HepG2 (cell line): ENCODE measurements around the gene CMKLR1. TPM values are rescaled to one million over a fixed set of nuclear protein-coding genes. Genes with fewer than 3 reads are reported as not detected.

Experiments
- ATF2 ChIP-seq: sonication (generic); formaldehyde crosslinking; IDR thresholded peaks from 2 replicates; pipeline ENCODE4 v1.4.0; 2020; ENCODE audit warnings: missing genetic modification reagents
- CCAR2 ChIP-seq: fragments of 200-400 bp; formaldehyde crosslinking; optimal IDR thresholded peaks from 2 replicates; pipeline ENCODE3; 2018; ENCODE audit warnings: low read depth, mild to moderate bottlenecking, low read length, moderate library complexity
- CHD4 ChIP-seq: fragments of 200-600 bp; sonication (generic); IDR thresholded peaks from 2 replicates; pipeline ENCODE4 v1.7.0; 2017; ENCODE audit warnings: mild to moderate bottlenecking, low read length, borderline replicate concordance
- HNF1A ChIP-seq, 2 experiments: sonication (generic) in 1 of 2; formaldehyde crosslinking in 1 of 2; IDR thresholded peaks; 2 replicates each; pipeline versions ENCODE4 v1.4.0 to v1.6.1; 2016 to 2020; ENCODE audit warnings: borderline replicate concordance in 1 of 2, low read depth in 1 of 2, mild to moderate bottlenecking in 1 of 2, missing genetic modification reagents in 1 of 2
- MXD4 ChIP-seq: IDR thresholded peaks from 2 replicates; pipeline ENCODE4 v1.6.1; 2016; ENCODE audit warnings: mild to moderate bottlenecking, missing biosample characterization, missing genetic modification reagents
- ONECUT2 ChIP-seq: sonication (generic); formaldehyde crosslinking; IDR thresholded peaks from 2 replicates; pipeline ENCODE4 v1.4.0; 2020; ENCODE audit warnings: missing genetic modification reagents
- PAX8 ChIP-seq: sonication (generic); formaldehyde crosslinking; IDR thresholded peaks from 2 replicates; pipeline ENCODE4 v1.8.0; 2022; ENCODE audit warnings: mild to moderate bottlenecking, missing genetic modification reagents, borderline replicate concordance
- PRDM10 ChIP-seq: sonication (generic); formaldehyde crosslinking; IDR thresholded peaks from 2 replicates; pipeline ENCODE4 v1.4.0; 2020; ENCODE audit warnings: low read depth, missing genetic modification reagents
- REPIN1 ChIP-seq: sonication (generic); formaldehyde crosslinking; IDR thresholded peaks from 2 replicates; pipeline ENCODE4 v1.8.0; 2022; ENCODE audit warnings: missing genetic modification reagents, low read depth, mild to moderate bottlenecking, borderline replicate concordance
- SKI ChIP-seq: fragments of 450-650 bp; IDR thresholded peaks from one replicate; pipeline ENCODE4 v1.6.1; 2018; ENCODE audit warnings: mild to moderate bottlenecking; ENCODE audit not compliant: partially characterized antibody
- SP4 ChIP-seq: sonication (generic); formaldehyde crosslinking; IDR thresholded peaks from 2 replicates; pipeline ENCODE4 v1.8.1; 2023; ENCODE audit warnings: mild to moderate bottlenecking, missing genetic modification reagents
- TEAD3 ChIP-seq: optimal IDR thresholded peaks from 2 replicates; pipeline ENCODE3; 2016; ENCODE audit warnings: borderline replicate concordance
- TFAP4 ChIP-seq: sonication (generic); IDR thresholded peaks from 2 replicates; pipeline ENCODE4 v1.6.1; 2016; ENCODE audit warnings: low read depth, borderline replicate concordance
- ZFP41 ChIP-seq: sonication (generic); formaldehyde crosslinking; IDR thresholded peaks from 2 replicates; pipeline ENCODE4 v1.4.0; 2020; ENCODE audit warnings: mild to moderate bottlenecking, missing genetic modification reagents, borderline replicate concordance
- ZNF10 ChIP-seq: sonication (generic); formaldehyde crosslinking; IDR thresholded peaks from 2 replicates; pipeline ENCODE4 v1.4.0; 2020; ENCODE audit warnings: mild to moderate bottlenecking, low read depth, missing genetic modification reagents, borderline replicate concordance
- ZNF383 ChIP-seq: sonication (generic); formaldehyde crosslinking; IDR thresholded peaks from 2 replicates; pipeline ENCODE4 v1.4.0; 2020; ENCODE audit warnings: missing genetic modification reagents, mild to moderate bottlenecking, borderline replicate concordance
- ZNF709 ChIP-seq: sonication (generic); formaldehyde crosslinking; IDR thresholded peaks from 2 replicates; pipeline ENCODE4 v1.5.0; 2020; ENCODE audit warnings: mild to moderate bottlenecking, missing genetic modification reagents
- polyA plus RNA-seq, 8 experiments: library from polyadenylated mRNA; depleted of rRNA in 3 of 8; stranded (reverse) in 7 of 8; unstranded in 1 of 8; fragments of >200 nt; fragmentation: Illumina TruSeq in 4 of 8; extraction: Trizol in 4 of 8; gene quantifications; 2 replicates each; pipeline versions ENCODE4 v1.2.1 to v1.2.3, GENCODE V29; 2011 to 2016; ENCODE audit warnings: low read depth in 4 of 8, missing spikeins in 1 of 8, mixed read lengths in 1 of 8; ENCODE audit not compliant: insufficient read depth in 1 of 8
- total RNA-seq, 5 experiments: library from RNA; depleted of rRNA; stranded (reverse); fragments of >200 nt; fragmentation: Illumina TruSeq; extraction: Trizol; gene quantifications; 2 replicates each; pipeline ENCODE4 v1.2.3, GENCODE V29; 2016; ENCODE audit warnings: low read depth in 1 of 5

CMKLR1 gene
- total and polyA plus RNA-seq, 2 of the 13 experiments (the other 11 are each of a cell fraction or from before 2014, with no cell fraction given), result not detected

- 0 out of 2 replicates have a peak, but pooled peaks have one; percentile 35 for TF ChIP-seq PRDM10 (CRISPR knock-in tag)
- peak; percentile 71 for TF ChIP-seq TEAD3 (CRISPR knock-in tag)
- 0 out of 2 replicates have a peak, but pooled peaks have one; percentile 34 for TF ChIP-seq ZFP41 (CRISPR knock-in tag)
- peak; percentile 75; the same call in 1 of the 2 replicates for TF ChIP-seq REPIN1
- TF ChIP-seq MXD4 (CRISPR knock-in tag), result peak; percentile 30; the same call in 1 of the 2 replicates
- TF ChIP-seq PAX8 (CRISPR knock-in tag), result no peak
- TF ChIP-seq ZNF383 (CRISPR knock-in tag), result no peak
- no peak for TF ChIP-seq CCAR2
- TF ChIP-seq SKI, result peak; percentile 54
- TF ChIP-seq ONECUT2, result no peak
- TF ChIP-seq ZNF10 (CRISPR knock-in tag), result no peak
- no peak for TF ChIP-seq ZNF709 (CRISPR knock-in tag)
- TF ChIP-seq ATF2 (CRISPR knock-in tag), result no peak
- peak; percentile 48; the same call in 1 of the 2 replicates for TF ChIP-seq TFAP4
- TF ChIP-seq HNF1A (IDR thresholded peaks at IDR 0.05; ENCODE audit: low read depth), result no peak
- 0 out of 2 replicates have a peak, but pooled peaks have one; percentile 40 for TF ChIP-seq HNF1A (CRISPR knock-in tag; IDR thresholded peaks at IDR 0.05; ENCODE audit: borderline replicate concordance)
- TF ChIP-seq CHD4, result peak; percentile 82; the same call in 1 of the 2 replicates
- peak; percentile 33; the same call in 1 of the 2 replicates for TF ChIP-seq SP4 (CRISPR knock-in tag)
Measured at GRCh38 chr12:108313606-108314351, 25.3 kb downstream of the CMKLR1 start (continued).
